CD1c-positive myeloid dendritic cell (primary cell): ENCODE measurements around the gene CDR2L.
"Not testable (repeated sequence)": the region's sequence is repeated elsewhere in the genome, so short reads cannot be mapped to it uniquely, and the experiment has no call there.

Experiments used
- DNase-seq: peaks from one replicate; pipeline ENCODE4 v3.0.0-alpha.2; 2016; ENCODE audit errors: extremely low spot score

The CDR2L gene

GRCh38 chr17:74981979-74982662, 5.3 kb upstream of the CDR2L start:
- DNase-seq, result peak; percentile 78

GRCh38 chr17:74982663-74983313, 4.6 kb upstream of the CDR2L start:
- not testable (repeated sequence) for DNase-seq

GRCh38 chr17:74986206-74986576, 1.2 kb upstream of the CDR2L start:
- DNase-seq, result no peak

- DNase-seq, result peak; percentile 66
These were observed 678 bp downstream of the CDR2L start for GRCh38 chr17:74987909-74988711.

GRCh38 chr17:74990581-74991105, 3.2 kb downstream of the CDR2L start:
- no peak for DNase-seq

GRCh38 chr17:74992223-74992622, 4.8 kb downstream of the CDR2L start:
- DNase-seq, result no peak

- DNase-seq, result peak; percentile 37
These were observed 7.0 kb downstream of the CDR2L start for GRCh38 chr17:74994440-74994839.

GRCh38 chr17:74995847-74996246, 8.4 kb downstream of the CDR2L start:
- DNase-seq, result no peak

- DNase-seq, result peak; percentile 25
These were observed 11.4 kb downstream of the CDR2L start for GRCh38 chr17:74998783-74999182.

GRCh38 chr17:74999523-74999922, 12.1 kb downstream of the CDR2L start:
- no peak for DNase-seq

GRCh38 chr17:75001915-75002843, 14.7 kb downstream of the CDR2L start:
- peak; percentile 81 for DNase-seq

- DNase-seq, result no peak
These were observed 15.9 kb downstream of the CDR2L start for GRCh38 chr17:75003070-75003956.

GRCh38 chr17:75003957-75004355, 16.5 kb downstream of the CDR2L start:
- DNase-seq, result no peak

- no peak for DNase-seq
These were observed 16.9 kb downstream of the CDR2L start for GRCh38 chr17:75004371-75004770.

- DNase-seq, result no peak
These were observed 17.9 kb downstream of the CDR2L start for GRCh38 chr17:75005291-75005690.

GRCh38 chr17:75006084-75006483, 18.7 kb downstream of the CDR2L start:
- DNase-seq, result not testable (repeated sequence)

GRCh38 chr17:75006653-75007052, 19.2 kb downstream of the CDR2L start:
- peak; percentile 65 for DNase-seq

- DNase-seq, result no peak
These were observed 20.9 kb downstream of the CDR2L start for GRCh38 chr17:75008373-75008772.

- DNase-seq, result no peak
These were observed 21.8 kb downstream of the CDR2L start for GRCh38 chr17:75009139-75009724.
